Astrocyte (in vitro differentiated cells and primary cell): Measurements from ENCODE around the gene EMP3. TPM values are rescaled to one million over a fixed set of nuclear protein-coding genes. Genes with fewer than 3 reads are reported as not detected.
"Not testable (repeated sequence)": the region's sequence is repeated elsewhere in the genome, so short reads cannot be mapped to it uniquely, and the experiment has no call there.

Experiments used
- DNase-seq: peaks from one replicate; pipeline ENCODE4 v3.0.0-alpha.2; 2010; ENCODE audit warnings: low read depth
- FAIRE-seq: peaks from 2 replicates; lab custom pipeline; 2011; peaks lifted over from hg19 to GRCh38; lab: Jason Lieb, UNC
- H2AFZ ChIP-seq: 2 replicates; pipeline ENCODE4 v1.6.0; 2012; ENCODE audit warnings: low read depth, low read length, inconsistent platforms
- H3K27ac ChIP-seq: 2 replicates; pipeline ENCODE4 v1.5.1; 2011; ENCODE audit warnings: low read depth, low read length, inconsistent platforms
- H3K27me3 ChIP-seq: 2 replicates; pipeline ENCODE4 v1.6.0; 2011; ENCODE audit warnings: low read length, inconsistent platforms; ENCODE audit not compliant: insufficient read depth
- H3K36me3 ChIP-seq: 2 replicates; pipeline ENCODE4 v1.5.1; 2011; ENCODE audit warnings: low read length, inconsistent platforms; ENCODE audit not compliant: insufficient read depth
- H3K4me1 ChIP-seq: 2 replicates; pipeline ENCODE4 v1.5.1; 2011; ENCODE audit warnings: low read length, inconsistent platforms; ENCODE audit not compliant: insufficient read depth
- H3K4me2 ChIP-seq: 2 replicates; pipeline ENCODE4 v1.6.0; 2012; ENCODE audit warnings: low read length, inconsistent platforms
- H3K4me3 ChIP-seq: 2 replicates; pipeline ENCODE4 v1.5.1; 2011; ENCODE audit warnings: low read depth, mild to moderate bottlenecking, low read length, inconsistent platforms; ENCODE audit not compliant: insufficient read depth
- H3K79me2 ChIP-seq: 2 replicates; pipeline ENCODE4 v1.6.0; 2012; ENCODE audit warnings: mild to moderate bottlenecking, low read length, inconsistent platforms; ENCODE audit not compliant: insufficient read depth
- H3K9ac ChIP-seq: 2 replicates; pipeline ENCODE4 v1.6.0; 2012; ENCODE audit warnings: mild to moderate bottlenecking, low read length, inconsistent platforms
- H3K9me3 ChIP-seq: 2 replicates; pipeline ENCODE4 v1.5.1; 2012; ENCODE audit warnings: low read depth, mild to moderate bottlenecking, low read length, inconsistent platforms; ENCODE audit not compliant: insufficient read depth
- H4K20me1 ChIP-seq: 2 replicates; pipeline ENCODE4 v1.6.0; 2012; ENCODE audit warnings: low read length, inconsistent platforms; ENCODE audit not compliant: insufficient read depth
- H3K27ac Mint-ChIP-seq: one replicate; pipeline ENCODE4 v1.8.0; 2021; ENCODE audit warnings: mild to moderate bottlenecking, mixed read lengths; ENCODE audit not compliant: unreplicated experiment
- H3K27me3 Mint-ChIP-seq: one replicate; pipeline ENCODE4 v1.8.0; 2021; ENCODE audit warnings: low read depth, mixed read lengths; ENCODE audit not compliant: unreplicated experiment
- H3K36me3 Mint-ChIP-seq: one replicate; pipeline ENCODE4 v1.8.0; 2021; ENCODE audit warnings: low read depth, mixed read lengths; ENCODE audit not compliant: unreplicated experiment
- H3K4me1 Mint-ChIP-seq: one replicate; pipeline ENCODE4 v1.8.0; 2021; ENCODE audit warnings: low read depth, mixed read lengths; ENCODE audit not compliant: unreplicated experiment
- H3K4me3 Mint-ChIP-seq: one replicate; pipeline ENCODE4 v1.8.0; 2021; ENCODE audit warnings: mild to moderate bottlenecking, moderate library complexity, mixed read lengths; ENCODE audit not compliant: unreplicated experiment
- H3K9me3 Mint-ChIP-seq: one replicate; pipeline ENCODE4 v1.8.0; 2021; ENCODE audit warnings: mild to moderate bottlenecking, mixed read lengths; ENCODE audit not compliant: unreplicated experiment
- EZH2 ChIP-seq: IDR thresholded peaks from 2 replicates; pipeline ENCODE4 v1.6.1; 2012; ENCODE audit warnings: mild to moderate bottlenecking, low read length, inconsistent platforms; ENCODE audit not compliant: insufficient read depth
- total RNA-seq: library from RNA; stranded (reverse); gene quantifications from 2 replicates; pipeline ENCODE4 v1.2.1, GENCODE V29; 2021
- TF ChIP-seq, protein P1 (sequence below): IDR thresholded peaks from 2 replicates; pipeline ENCODE4 v1.5.1; 2011; ENCODE audit warnings: low read depth, mild to moderate bottlenecking, inconsistent platforms, low read length, moderate library complexity; ENCODE audit not compliant: insufficient read depth

The EMP3 gene
- total RNA-seq, 1 donor from 2014 or later: 217 TPM

DNA sequence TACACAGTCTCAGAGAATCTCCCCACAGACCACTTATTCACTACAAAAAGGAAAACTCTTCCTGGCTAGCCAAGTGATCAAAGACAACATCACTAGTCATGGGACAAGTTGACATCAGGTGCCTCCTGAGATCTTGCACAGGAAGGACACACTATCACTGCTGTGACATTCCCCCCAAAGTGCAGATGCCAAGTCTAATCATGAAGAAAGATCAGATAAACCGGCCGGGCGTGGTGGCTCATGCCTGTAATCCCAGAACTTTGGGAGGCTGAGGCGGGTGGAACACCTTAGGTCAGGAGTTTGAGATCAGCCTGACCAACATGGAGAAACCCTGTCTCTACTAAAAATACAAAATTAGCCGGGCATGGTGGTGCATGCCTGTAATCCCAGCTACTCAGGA lies 15.6 kb upstream of the EMP3 start:
- not testable (repeated sequence) for H3K9me3 ChIP-seq, FAIRE-seq, H2AFZ ChIP-seq, H3K4me3 ChIP-seq, H3K36me3 Mint-ChIP-seq, H3K27me3 ChIP-seq, H3K27ac ChIP-seq, H3K79me2 ChIP-seq, H3K4me1 ChIP-seq, H3K4me1 Mint-ChIP-seq, H4K20me1 ChIP-seq, H3K4me2 ChIP-seq, H3K9ac ChIP-seq, H3K36me3 ChIP-seq, DNase-seq, H3K4me3 Mint-ChIP-seq, H3K27ac Mint-ChIP-seq, H3K9me3 Mint-ChIP-seq
- H3K27me3 Mint-ChIP-seq: peaks cover 10% of the 10 kb centered on the region

GRCh38 chr19:48310227-48310626 lies 15.1 kb upstream of the EMP3 start:
- H3K36me3 ChIP-seq: no peaks in the 10 kb centered on the region
- Mint-ChIP-seq H3K4me3 (no peak overlapping the region), H3K9me3 (peaks cover 3% of the 10 kb centered on the region), H3K27me3 (peaks cover 7% of the 10 kb centered on the region), H3K27ac (no peak overlapping the region), H3K36me3 (no peaks in the 10 kb centered on the region), H3K4me1 (peaks cover 4% of the 10 kb centered on the region)
- H2AFZ ChIP-seq: no peak overlapping the region
- H3K4me2 ChIP-seq: no peak overlapping the region
- no peaks in the 10 kb centered on the region for H4K20me1 ChIP-seq
- H3K79me2 ChIP-seq: no peaks in the 10 kb centered on the region
- H3K4me3 ChIP-seq: no peak overlapping the region
- DNase-seq (no peak), FAIRE-seq (no peak)
- TF ChIP-seq, protein P1, sequence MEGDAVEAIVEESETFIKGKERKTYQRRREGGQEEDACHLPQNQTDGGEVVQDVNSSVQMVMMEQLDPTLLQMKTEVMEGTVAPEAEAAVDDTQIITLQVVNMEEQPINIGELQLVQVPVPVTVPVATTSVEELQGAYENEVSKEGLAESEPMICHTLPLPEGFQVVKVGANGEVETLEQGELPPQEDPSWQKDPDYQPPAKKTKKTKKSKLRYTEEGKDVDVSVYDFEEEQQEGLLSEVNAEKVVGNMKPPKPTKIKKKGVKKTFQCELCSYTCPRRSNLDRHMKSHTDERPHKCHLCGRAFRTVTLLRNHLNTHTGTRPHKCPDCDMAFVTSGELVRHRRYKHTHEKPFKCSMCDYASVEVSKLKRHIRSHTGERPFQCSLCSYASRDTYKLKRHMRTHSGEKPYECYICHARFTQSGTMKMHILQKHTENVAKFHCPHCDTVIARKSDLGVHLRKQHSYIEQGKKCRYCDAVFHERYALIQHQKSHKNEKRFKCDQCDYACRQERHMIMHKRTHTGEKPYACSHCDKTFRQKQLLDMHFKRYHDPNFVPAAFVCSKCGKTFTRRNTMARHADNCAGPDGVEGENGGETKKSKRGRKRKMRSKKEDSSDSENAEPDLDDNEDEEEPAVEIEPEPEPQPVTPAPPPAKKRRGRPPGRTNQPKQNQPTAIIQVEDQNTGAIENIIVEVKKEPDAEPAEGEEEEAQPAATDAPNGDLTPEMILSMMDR: no peak
- no peak for TF ChIP-seq EZH2
- H3K27me3 ChIP-seq: no peaks in the 10 kb centered on the region
- no peak overlapping the region for H3K27ac ChIP-seq
- H3K9me3 ChIP-seq: no peaks in the 10 kb centered on the region
- no peak overlapping the region for H3K9ac ChIP-seq
- H3K4me1 ChIP-seq: no peaks in the 10 kb centered on the region

DNA sequence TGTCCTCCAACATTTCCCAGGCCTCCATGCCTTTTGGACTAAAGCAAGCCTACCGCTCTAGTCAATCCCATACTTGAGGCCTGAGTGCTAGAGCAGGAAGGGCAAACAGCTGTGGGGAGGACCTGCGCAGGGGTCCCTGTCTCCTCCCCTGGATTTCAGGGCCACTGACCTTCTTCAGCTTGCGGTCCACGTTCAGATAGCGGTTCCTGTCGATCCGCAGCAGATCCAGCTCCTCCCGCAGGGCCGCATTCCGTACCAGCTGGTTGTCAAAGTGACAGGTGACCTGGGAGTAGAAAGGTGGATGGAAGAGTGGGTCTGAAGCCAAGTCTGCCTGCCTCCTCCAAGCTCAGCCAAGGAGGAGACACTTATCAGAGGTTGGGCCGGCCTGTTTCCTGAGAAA lies 14.0 kb upstream of the EMP3 start:
- Histone ChIP-seq H3K9me3 (no peaks in the 10 kb centered on the region), H3K79me2 (no peaks in the 10 kb centered on the region), H3K9ac (no peak overlapping the region), H3K4me3 (no peak overlapping the region), H3K4me1 (no peaks in the 10 kb centered on the region), H3K36me3 (no peaks in the 10 kb centered on the region), H3K27ac (no peak overlapping the region), H3K4me2 (no peak overlapping the region), H4K20me1 (no peaks in the 10 kb centered on the region), H2AFZ (no peak overlapping the region), H3K27me3 (no peaks in the 10 kb centered on the region)
- Mint-ChIP-seq H3K27ac (no peak overlapping the region), H3K4me3 (no peak overlapping the region), H3K36me3 (no peaks in the 10 kb centered on the region), H3K4me1 (peaks cover 4% of the 10 kb centered on the region), H3K27me3 (peaks cover 7% of the 10 kb centered on the region), H3K9me3 (peaks cover 3% of the 10 kb centered on the region)
- no peak for DNase-seq
- FAIRE-seq: no peak
- TF ChIP-seq, protein P1: no peak
- TF ChIP-seq EZH2: no peak
